H1 (cell line): ENCODE data around the gene NEURL1B. TPM values are rescaled to one million over a fixed set of nuclear protein-coding genes. Genes with fewer than 3 reads are reported as not detected.

ENCODE experiments used
- CTCF ChIA-PET: fragments of 300-600 bp; sonication (Branson Sonifier 250); formaldehyde crosslinking; loops from one replicate; lab custom pipeline; 2021; ENCODE audit not compliant: partially characterized antibody; lab: Charles Lee
- POLR2A ChIA-PET: fragments of 300-600 bp; sonication (Branson Sonifier 250); formaldehyde crosslinking; loops from one replicate; lab custom pipeline; 2021; ENCODE audit warnings: inconsistent platforms; ENCODE audit not compliant: partially characterized antibody; lab: Charles Lee
- DNase-seq, 2 experiments: peaks; one replicate each; pipeline versions ENCODE4 v3.0.0 to v3.0.0-alpha.2; 2010 to 2022; ENCODE audit warnings: low spot score in 2 of 2, low read depth in 1 of 2, mixed read lengths in 1 of 2
- FAIRE-seq: peaks from 2 replicates; lab custom pipeline; 2011; peaks lifted over from hg19 to GRCh38; lab: Jason Lieb, UNC
- H2AFZ ChIP-seq: 2 replicates; pipeline ENCODE4 v1.8.1; 2012; ENCODE audit warnings: low read length, inconsistent platforms
- H2AK5ac ChIP-seq: 2 replicates; pipeline ENCODE4 v1.6.1; 2013; ENCODE audit warnings: low read depth, low read length
- H2BK120ac ChIP-seq: replicated peaks from 2 replicates; pipeline ENCODE3; 2013; ENCODE audit warnings: low read depth, low read length, inconsistent platforms
- H2BK12ac ChIP-seq: 2 replicates; pipeline ENCODE4 v1.6.1; 2013; ENCODE audit warnings: low read depth, low read length
- H2BK15ac ChIP-seq: 2 replicates; pipeline ENCODE4 v1.6.1; 2013; ENCODE audit warnings: low read length
- H2BK20ac ChIP-seq: 2 replicates; pipeline ENCODE4 v1.6.1; 2013; ENCODE audit warnings: low read length
- H2BK5ac ChIP-seq: 2 replicates; pipeline ENCODE4 v1.6.1; 2013; ENCODE audit warnings: low read depth, low read length
- H3K14ac ChIP-seq: 2 replicates; pipeline ENCODE4 v1.6.1; 2013; ENCODE audit warnings: inconsistent platforms; ENCODE audit not compliant: insufficient read length
- H3K18ac ChIP-seq: 2 replicates; pipeline ENCODE4 v1.6.1; 2013; ENCODE audit warnings: low read length; ENCODE audit errors: extremely low read depth
- H3K23ac ChIP-seq: 2 replicates; pipeline ENCODE4 v1.6.1; 2013; ENCODE audit warnings: inconsistent platforms; ENCODE audit not compliant: insufficient read length
- H3K23me2 ChIP-seq: 2 replicates; pipeline ENCODE4 v1.6.1; 2013; ENCODE audit warnings: low read depth, low read length
- H3K27ac ChIP-seq: 2 replicates; pipeline ENCODE4 v1.6.1; 2011; ENCODE audit warnings: low read depth, low read length, inconsistent platforms
- H3K27me3 ChIP-seq, 4 experiments: replicated peaks in 1 of 4; 1 replicate in 1 of 4; 2 replicates in 3 of 4; pipeline versions ENCODE4 v1.6.1 to v1.8.1; 2011 to 2013; ENCODE audit warnings: low read length in 3 of 4, mild to moderate bottlenecking in 3 of 4, inconsistent platforms in 2 of 4, mixed read lengths in 2 of 4, moderate library complexity in 1 of 4; ENCODE audit not compliant: control insufficient read depth in 3 of 4, insufficient read depth in 3 of 4; ENCODE audit errors: extremely low read depth in 1 of 4
- H3K36me3 ChIP-seq, 4 experiments: 2 replicates each; pipeline versions ENCODE4 v1.6.1 to v1.8.1; 2011 to 2013; ENCODE audit warnings: mild to moderate bottlenecking in 4 of 4, low read length in 3 of 4, moderate library complexity in 2 of 4, control low read depth in 1 of 4, inconsistent platforms in 1 of 4; ENCODE audit not compliant: insufficient read depth in 4 of 4, control insufficient read depth in 2 of 4
- H3K4ac ChIP-seq: replicated peaks from 2 replicates; pipeline ENCODE3; 2013; ENCODE audit warnings: low read length, low read depth, mixed read lengths, inconsistent platforms; ENCODE audit not compliant: insufficient read length
- H3K4me1 ChIP-seq, 4 experiments: replicated peaks in 1 of 4; 1 replicate in 1 of 4; 2 replicates in 3 of 4; pipeline versions ENCODE4 v1.6.1 to v1.8.1; 2011 to 2013; ENCODE audit warnings: low read length in 3 of 4, inconsistent platforms in 2 of 4, mixed read lengths in 1 of 4; ENCODE audit not compliant: insufficient read depth in 4 of 4, control insufficient read depth in 3 of 4
- H3K4me2 ChIP-seq, 2 experiments: 2 replicates each; pipeline versions ENCODE4 v1.6.1 to v1.8.1; 2011 to 2013; ENCODE audit warnings: low read depth in 2 of 2, low read length in 2 of 2, control low read depth in 1 of 2, inconsistent platforms in 1 of 2, mild to moderate bottlenecking in 1 of 2; ENCODE audit not compliant: insufficient read depth in 1 of 2
- H3K4me3 ChIP-seq, 4 experiments: fragments of 200-600, 300-600 bp in 1 of 4; sonication (generic), shearing (Covaris generic), sonication (Bioruptor Twin) in 1 of 4; 2 replicates each; pipeline versions ENCODE4 v1.5.1 to v1.8.1; 2011 to 2016; ENCODE audit warnings: low read length in 4 of 4, low read depth in 3 of 4, control low read depth in 2 of 4, inconsistent platforms in 2 of 4, mild to moderate bottlenecking in 2 of 4, mixed read lengths in 1 of 4, moderate library complexity in 1 of 4; ENCODE audit not compliant: insufficient read depth in 2 of 4; ENCODE audit errors: extremely low read depth in 1 of 4
- H3K56ac ChIP-seq: replicated peaks from 2 replicates; pipeline ENCODE3; 2013; ENCODE audit warnings: low read depth, mild to moderate bottlenecking, mixed read lengths, low read length, inconsistent platforms; ENCODE audit not compliant: insufficient read length
- H3K79me1 ChIP-seq: 2 replicates; pipeline ENCODE4 v1.6.1; 2013; ENCODE audit warnings: low read depth, low read length, control low read depth
- H3K79me2 ChIP-seq, 2 experiments: 2 replicates each; pipeline versions ENCODE4 v1.6.1 to v1.8.1; 2012 to 2013; ENCODE audit warnings: low read length in 2 of 2, mild to moderate bottlenecking in 2 of 2, inconsistent platforms in 1 of 2; ENCODE audit not compliant: insufficient read depth in 2 of 2, control insufficient read depth in 1 of 2
- H3K9ac ChIP-seq, 4 experiments: replicated peaks in 1 of 4; 1 replicate in 1 of 4; 2 replicates in 3 of 4; pipeline versions ENCODE4 v1.6.1 to v1.8.1; 2011 to 2013; ENCODE audit warnings: low read depth in 3 of 4, low read length in 3 of 4, control low read depth in 2 of 4, mild to moderate bottlenecking in 2 of 4, moderate library complexity in 2 of 4, inconsistent platforms in 1 of 4; ENCODE audit errors: extremely low read depth in 1 of 4
- H3K9me3 ChIP-seq, 2 experiments: 2 replicates each; pipeline versions ENCODE4 v1.6.1 to v1.8.1; 2012 to 2013; ENCODE audit warnings: mild to moderate bottlenecking in 2 of 2, moderate library complexity in 2 of 2, control low read depth in 1 of 2, inconsistent platforms in 1 of 2, low read depth in 1 of 2, low read length in 1 of 2, mixed read lengths in 1 of 2; ENCODE audit not compliant: insufficient read depth in 2 of 2
- H4K20me1 ChIP-seq, 2 experiments: replicated peaks in 1 of 2; 2 replicates each; pipeline versions ENCODE3 to v1.8.1; 2011 to 2013; ENCODE audit warnings: inconsistent platforms in 2 of 2, low read length in 2 of 2, mild to moderate bottlenecking in 1 of 2; ENCODE audit not compliant: insufficient read depth in 2 of 2, control insufficient read depth in 1 of 2
- H4K5ac ChIP-seq: 2 replicates; pipeline ENCODE4 v1.6.1; 2013; ENCODE audit warnings: low read length, low read depth, mixed read lengths, inconsistent platforms; ENCODE audit not compliant: insufficient read length
- H4K8ac ChIP-seq: 2 replicates; pipeline ENCODE4 v1.8.0; 2013; ENCODE audit warnings: mild to moderate bottlenecking, moderate library complexity, low read length, inconsistent platforms; ENCODE audit not compliant: insufficient read depth; ENCODE audit errors: extremely low read depth
- H4K91ac ChIP-seq: replicated peaks from 2 replicates; pipeline ENCODE3; 2013; ENCODE audit warnings: low read length, mixed read lengths, inconsistent platforms; ENCODE audit not compliant: insufficient read length
- GABPA ChIP-seq: IDR thresholded peaks from 2 replicates; pipeline ENCODE4 v1.6.1; 2011; ENCODE audit warnings: mild to moderate bottlenecking, low read length, moderate library complexity, borderline replicate concordance; ENCODE audit not compliant: insufficient read depth
- POLR2AphosphoS5 ChIP-seq: IDR thresholded peaks from 2 replicates; pipeline ENCODE4 v1.6.1; 2011; ENCODE audit warnings: low read depth, low read length
- SIRT6 ChIP-seq: IDR thresholded peaks from one replicate; pipeline ENCODE4 v1.7.1; 2012; ENCODE audit warnings: low read length, inconsistent platforms
- TAF7 ChIP-seq: optimal IDR thresholded peaks from 2 replicates; pipeline ENCODE3; 2011; ENCODE audit warnings: low read depth, mild to moderate bottlenecking, inconsistent platforms, low read length, moderate library complexity, borderline replicate concordance
- WGBS, 2 experiments: shearing (Covaris generic) in 1 of 2; methylation state at CpG; one replicate each; pipeline versions ENCODE4 v1.1.6 to v1.1.7; 2013 to 2015; ENCODE audit warnings: low lambda C conversion rate in 2 of 2, mixed read lengths in 2 of 2, inconsistent platforms in 1 of 2, low coverage in 1 of 2, missing lambda C conversion rate in 1 of 2; ENCODE audit not compliant: insufficient replicate concordance in 2 of 2, insufficient coverage in 1 of 2, insufficient read length in 1 of 2; ENCODE audit errors: extremely low coverage in 1 of 2, missing lambda C conversion rate in 1 of 2; 5-methylcytosine and 5-hydroxymethylcytosine counted together
- polyA plus RNA-seq, 7 experiments: library from polyadenylated mRNA; depleted of rRNA in 3 of 7; stranded (reverse) in 5 of 7; unstranded in 2 of 7; fragments of >200 nt in 5 of 7; fragments of 200-250 nt in 2 of 7; gene quantifications; 1 replicate in 5 of 7; 2 replicates in 1 of 7; 4 replicates in 1 of 7; pipeline versions ENCODE4 v1.2.1 to v1.2.3, GENCODE V29; 2011 to 2013; ENCODE audit warnings: missing spikeins in 2 of 7, mixed read lengths in 2 of 7
- total RNA-seq: library from RNA; stranded (reverse); fragmentation: NEBNext Ultra II Directional; extraction: Animal tissue kit (Norgen Biotek cat#: 25700); gene quantifications from 2 replicates; pipeline ENCODE4 v1.2.1, GENCODE V29; 2021

NEURL1B gene
- total and polyA plus RNA-seq, 2 of the 8 experiments (the other 6 are each of a cell fraction or from before 2014, with no cell fraction given) = 3.3 to 6.1 TPM

GRCh38 chr5:172616136-172616535 lies 24.9 kb upstream of the NEURL1B start:
- Histone ChIP-seq H3K27me3 (no peaks in the 10 kb centered on the region; a peak in 1 of 7 replicates), H3K27ac (no peak overlapping the region), H3K9me3 (no peaks in the 10 kb centered on the region), H4K91ac (no peak overlapping the region), H3K18ac (no peak overlapping the region), H2BK12ac (no peak overlapping the region), H4K8ac (no peak overlapping the region), H3K36me3 (no peaks in the 10 kb centered on the region), H3K79me1 (no peaks in the 10 kb centered on the region), H3K14ac (no peak overlapping the region), H3K4me1 (no peaks in the 10 kb centered on the region), H3K23ac (no peak overlapping the region), H2AK5ac (no peak overlapping the region), H3K56ac (no peak overlapping the region), H3K4me2 (no peak overlapping the region), H2BK15ac (no peak overlapping the region), H2BK120ac (no peak overlapping the region), H4K5ac (no peak overlapping the region), H4K20me1 (no peaks in the 10 kb centered on the region), H2BK20ac (no peak overlapping the region), H3K9ac (no peak overlapping the region), H3K4me3 (no peak overlapping the region), H3K79me2 (no peaks in the 10 kb centered on the region), H2AFZ (no peak overlapping the region), H3K4ac (no peak overlapping the region), H2BK5ac (no peak overlapping the region), H3K23me2 (no peaks in the 10 kb centered on the region)
- ChIA-PET POLR2A (interaction anchor here (1.2 kb wide), 1 partner anchor 14 kb away, joined by 3 read pairs; no protein-coding TSS in a partner anchor), CTCF (interaction anchor here (1.8 to 2.3 kb wide), 3 partner anchors 9 to 137 kb away, joined by 6 to 11 read pairs (median 9); no protein-coding TSS in a partner anchor)
- DNase-seq (no peak), FAIRE-seq (no peak)
- 93% methylated on average over 5 of the region's 5 CpGs; no CpG with 5 or more reads in 1 of the 2 experiments for WGBS, 2 experiments
- no peak for TF ChIP-seq SIRT6
- TF ChIP-seq POLR2AphosphoS5 = no peak
- no peak for TF ChIP-seq TAF7
- TF ChIP-seq GABPA = no peak
